ENCODE results near the gene PEMT.

The PEMT gene

DNA sequence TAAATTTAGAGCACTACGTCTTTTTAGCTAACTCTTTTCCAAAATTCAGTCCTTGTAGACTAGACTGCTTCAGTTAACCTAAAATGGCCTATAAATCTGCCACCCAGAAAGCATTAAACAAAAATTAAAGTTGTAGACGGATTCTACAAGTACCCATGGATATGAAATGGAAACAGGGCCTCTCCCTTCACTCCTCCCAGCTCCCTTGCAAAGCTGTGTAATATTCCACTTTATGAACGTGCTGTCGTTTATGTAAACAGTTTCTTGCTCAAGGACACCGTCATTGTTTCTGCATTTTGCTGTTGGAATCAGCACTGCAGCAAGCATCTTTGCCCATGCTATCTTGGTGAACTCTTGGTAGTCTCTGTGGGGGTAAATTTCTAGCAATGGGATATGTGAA lies 109.6 kb downstream of the PEMT start:
- no peak overlapping the region for H3K4me3 ChIP-seq (ENCODE audit: control insufficient read depth, low read depth, low read length)
- TF ChIP-seq, protein P1, sequence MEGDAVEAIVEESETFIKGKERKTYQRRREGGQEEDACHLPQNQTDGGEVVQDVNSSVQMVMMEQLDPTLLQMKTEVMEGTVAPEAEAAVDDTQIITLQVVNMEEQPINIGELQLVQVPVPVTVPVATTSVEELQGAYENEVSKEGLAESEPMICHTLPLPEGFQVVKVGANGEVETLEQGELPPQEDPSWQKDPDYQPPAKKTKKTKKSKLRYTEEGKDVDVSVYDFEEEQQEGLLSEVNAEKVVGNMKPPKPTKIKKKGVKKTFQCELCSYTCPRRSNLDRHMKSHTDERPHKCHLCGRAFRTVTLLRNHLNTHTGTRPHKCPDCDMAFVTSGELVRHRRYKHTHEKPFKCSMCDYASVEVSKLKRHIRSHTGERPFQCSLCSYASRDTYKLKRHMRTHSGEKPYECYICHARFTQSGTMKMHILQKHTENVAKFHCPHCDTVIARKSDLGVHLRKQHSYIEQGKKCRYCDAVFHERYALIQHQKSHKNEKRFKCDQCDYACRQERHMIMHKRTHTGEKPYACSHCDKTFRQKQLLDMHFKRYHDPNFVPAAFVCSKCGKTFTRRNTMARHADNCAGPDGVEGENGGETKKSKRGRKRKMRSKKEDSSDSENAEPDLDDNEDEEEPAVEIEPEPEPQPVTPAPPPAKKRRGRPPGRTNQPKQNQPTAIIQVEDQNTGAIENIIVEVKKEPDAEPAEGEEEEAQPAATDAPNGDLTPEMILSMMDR (conservative IDR thresholded peaks at IDR 0.05; ENCODE audit: control insufficient read depth, insufficient read depth, low read depth, low read length): no peak
- no peak for DNase-seq (ENCODE audit: low read depth)

DNA sequence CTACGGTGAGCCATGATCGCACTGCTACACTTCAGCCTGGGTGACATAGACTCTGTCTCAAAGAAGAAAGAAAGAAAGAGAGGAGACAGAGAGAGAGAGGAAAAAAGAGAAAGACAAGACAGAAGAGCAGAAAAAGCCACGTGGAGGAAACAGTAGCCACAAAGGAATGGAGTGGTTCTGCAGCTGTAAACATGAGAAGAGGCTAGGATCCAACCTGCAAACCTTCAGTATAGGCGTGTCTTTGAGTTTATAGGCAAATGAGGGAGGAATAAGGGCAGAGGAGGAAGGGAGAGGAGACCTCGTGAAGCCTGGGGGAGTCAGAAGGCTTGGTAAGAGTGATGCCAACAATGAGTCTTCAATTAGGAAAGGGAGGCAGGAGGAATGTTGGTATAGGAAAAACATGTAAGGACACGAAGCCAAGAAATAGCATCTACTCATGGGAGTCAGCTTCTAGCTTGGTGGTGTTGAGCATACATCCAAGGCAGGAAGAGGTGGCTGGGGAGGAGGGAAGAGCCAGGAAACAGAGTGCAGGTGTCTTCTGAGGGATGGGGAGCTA lies 110.8 kb downstream of the PEMT start:
- no peak for DNase-seq (ENCODE audit: low read depth)
- H3K4me3 ChIP-seq (ENCODE audit: control insufficient read depth, low read depth, low read length): no peak overlapping the region

GRCh38 chr17:17479209-17479608 lies 112.3 kb downstream of the PEMT start:
- TF ChIP-seq, protein P1 (conservative IDR thresholded peaks at IDR 0.05; ENCODE audit: control insufficient read depth, insufficient read depth, low read depth, low read length): no peak
- peak; percentile 21 for DNase-seq (ENCODE audit: low read depth)
- H3K4me3 ChIP-seq (ENCODE audit: control insufficient read depth, low read depth, low read length): no peak overlapping the region

More for the DNA sequence above, 110.8 kb downstream of the PEMT start:
- TF ChIP-seq, protein P1 (conservative IDR thresholded peaks at IDR 0.05; ENCODE audit: control insufficient read depth, insufficient read depth, low read depth, low read length): no peak

GRCh38 chr17:17476865-17477467 lies 114.5 kb downstream of the PEMT start, which contains the start of gene MED9:
Gene MED9, plus strand, starts transcription at chr17:17477000. Its CDS starts 42 bp downstream, at chr17:17477042.
- H3K4me3 ChIP-seq (ENCODE audit: control insufficient read depth, low read depth, low read length): peak within 1 kb of the TSS; percentile 94
- TF ChIP-seq, protein P1 (conservative IDR thresholded peaks at IDR 0.05; ENCODE audit: control insufficient read depth, insufficient read depth, low read depth, low read length): no peak
- peak; percentile 90 for DNase-seq (ENCODE audit: low read depth)

GRCh38 chr17:17474341-17474740 lies 117.2 kb downstream of the PEMT start:
- no peak overlapping the region for H3K4me3 ChIP-seq (ENCODE audit: control insufficient read depth, low read depth, low read length)
- DNase-seq (ENCODE audit: low read depth): peak; percentile 16
- TF ChIP-seq, protein P1 (conservative IDR thresholded peaks at IDR 0.05; ENCODE audit: control insufficient read depth, insufficient read depth, low read depth, low read length): no peak

- DNase-seq (ENCODE audit: low read depth): no peak
- H3K4me3 ChIP-seq (ENCODE audit: control insufficient read depth, low read depth, low read length): no peak overlapping the region
- TF ChIP-seq, protein P1 (conservative IDR thresholded peaks at IDR 0.05; ENCODE audit: control insufficient read depth, insufficient read depth, low read depth, low read length): no peak
Observed at GRCh38 chr17:17472333-17472920, 119.1 kb downstream of the PEMT start.
